HG02678 (cell line): ENCODE results near the gene PTCD2.

Experiments
- ATAC-seq: cut with Tn5 transposase; IDR thresholded peaks from one replicate; pipeline ENCODE4 v1.9.1; 2021; ENCODE audit warnings: mild to moderate bottlenecking, moderate library complexity; ENCODE audit not compliant: unreplicated experiment

PTCD2 gene

DNA sequence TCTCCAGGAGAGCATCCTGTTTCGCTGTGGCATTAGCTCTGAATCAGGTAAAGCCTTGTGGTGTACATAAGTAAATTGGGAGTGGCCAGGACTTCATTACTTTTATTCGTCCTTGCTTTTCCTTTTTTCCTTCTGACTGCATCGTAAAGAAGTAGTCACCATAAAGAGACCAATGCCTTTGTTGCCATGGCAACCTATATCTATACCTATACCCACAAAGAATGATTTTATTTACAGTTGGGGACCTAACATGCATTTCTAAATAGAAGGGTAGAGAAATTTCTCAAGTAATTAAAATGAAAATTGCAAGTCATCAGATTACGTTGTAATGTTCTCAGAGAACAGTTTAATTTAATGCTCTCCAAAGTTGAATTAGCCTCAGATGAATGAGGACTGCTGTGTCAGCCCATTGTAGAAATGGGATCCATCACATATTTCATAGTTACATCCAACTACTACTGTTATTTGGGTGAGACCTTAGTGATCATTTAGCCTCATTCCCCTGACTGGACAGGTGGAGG lies 18.6 kb downstream of the PTCD2 start:
- ATAC-seq, result no peak

GRCh38 chr5:72346398-72346797 lies 26.2 kb downstream of the PTCD2 start:
- no peak for ATAC-seq

- ATAC-seq, result no peak
Observed at GRCh38 chr5:72347801-72348308, 27.7 kb downstream of the PTCD2 start.

DNA sequence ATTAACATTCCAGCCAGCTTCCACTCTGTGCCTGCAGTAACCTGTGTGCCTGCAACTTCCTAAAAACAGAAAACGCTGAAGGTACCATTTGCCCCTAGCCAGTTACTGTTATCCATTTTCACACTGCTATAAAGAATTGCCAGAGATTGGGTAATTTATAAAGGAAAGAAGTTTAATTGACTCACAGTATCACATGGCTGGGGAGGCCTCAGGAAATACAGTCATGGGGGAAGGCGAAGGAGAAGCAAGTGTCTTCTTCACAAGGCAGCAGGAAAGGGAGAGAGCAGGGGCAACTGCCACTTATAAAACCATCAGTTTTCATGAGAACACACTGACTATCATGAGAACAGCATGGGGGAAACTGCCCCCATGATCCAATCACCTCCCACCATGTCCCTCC lies 31.2 kb downstream of the PTCD2 start:
- ATAC-seq, result no peak

GRCh38 chr5:72352616-72353015 lies 32.4 kb downstream of the PTCD2 start:
- no peak for ATAC-seq

- ATAC-seq, result no peak
Observed at GRCh38 chr5:72353046-72353445, 32.9 kb downstream of the PTCD2 start.

DNA sequence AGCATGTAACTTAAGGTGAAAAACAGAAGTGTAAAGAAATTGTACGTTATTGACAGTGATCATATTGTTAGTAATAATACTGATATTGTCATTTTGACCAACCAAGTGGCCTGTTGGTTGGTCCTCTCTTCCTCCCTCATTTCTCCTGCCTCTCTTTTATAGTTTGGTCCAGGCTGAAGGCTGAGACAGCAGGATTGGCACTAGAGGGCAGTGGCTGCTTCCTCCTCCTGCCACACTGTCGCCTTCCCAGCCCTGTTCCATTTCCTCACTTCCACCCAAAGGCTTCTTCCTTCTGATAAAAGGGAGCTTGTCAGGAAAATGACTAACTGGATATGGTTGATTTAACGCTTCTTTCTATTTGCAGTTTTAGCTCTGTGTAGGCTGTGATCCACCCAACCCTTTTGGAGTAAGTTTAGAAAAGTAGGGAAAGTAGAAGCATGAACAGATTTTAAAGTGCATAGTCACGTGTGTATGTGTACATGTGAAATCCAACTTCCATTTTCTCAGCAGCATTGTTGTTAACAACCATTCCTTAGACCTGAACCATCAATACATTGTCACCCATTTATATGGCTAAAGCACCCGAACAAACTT lies 35.6 kb downstream of the PTCD2 start:
- ATAC-seq, result no peak

DNA sequence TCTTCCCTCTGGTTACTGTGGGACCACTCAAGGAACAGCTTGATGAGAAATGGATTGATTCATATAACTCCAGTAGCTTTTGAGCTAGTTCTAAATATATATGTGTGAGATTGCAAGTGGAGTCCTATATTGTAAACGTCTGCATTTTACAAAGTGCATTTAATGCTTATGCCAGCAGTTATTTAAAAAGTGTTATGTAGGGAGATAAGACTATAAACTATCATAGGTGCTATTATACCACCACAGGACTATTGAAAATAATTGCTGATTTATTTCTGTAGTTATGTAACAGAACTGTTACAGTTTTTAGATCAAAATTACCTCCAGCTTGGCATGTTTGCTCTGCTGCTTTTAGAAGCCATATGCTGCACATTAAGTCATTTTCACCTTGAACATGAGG lies 36.2 kb downstream of the PTCD2 start:
- ATAC-seq, result no peak

DNA sequence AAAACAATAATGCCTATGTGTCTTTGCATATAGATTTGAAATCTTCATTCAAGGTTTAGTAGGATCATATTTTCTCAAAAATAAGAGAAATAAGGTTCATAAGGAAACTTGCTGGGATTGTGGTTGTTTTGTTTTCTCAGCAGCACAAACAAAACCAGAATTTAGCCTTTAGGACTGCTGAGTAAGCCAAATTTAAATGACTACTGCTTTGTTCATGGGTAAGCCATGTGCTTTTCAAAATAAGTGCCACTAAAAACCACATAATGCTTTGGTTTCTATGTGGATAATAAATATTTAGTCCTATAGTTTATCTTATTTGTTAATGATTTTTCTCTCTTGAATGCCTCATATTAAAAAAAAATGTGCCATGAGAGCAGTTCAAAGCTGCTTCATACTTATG lies 38.8 kb downstream of the PTCD2 start:
- no peak for ATAC-seq

- ATAC-seq, result no peak
Observed at GRCh38 chr5:72359886-72360285, 39.7 kb downstream of the PTCD2 start.

GRCh38 chr5:72363166-72363802 lies 43.1 kb downstream of the PTCD2 start:
- no peak for ATAC-seq

GRCh38 chr5:72364171-72364570 lies 44.0 kb downstream of the PTCD2 start:
- no peak for ATAC-seq

DNA sequence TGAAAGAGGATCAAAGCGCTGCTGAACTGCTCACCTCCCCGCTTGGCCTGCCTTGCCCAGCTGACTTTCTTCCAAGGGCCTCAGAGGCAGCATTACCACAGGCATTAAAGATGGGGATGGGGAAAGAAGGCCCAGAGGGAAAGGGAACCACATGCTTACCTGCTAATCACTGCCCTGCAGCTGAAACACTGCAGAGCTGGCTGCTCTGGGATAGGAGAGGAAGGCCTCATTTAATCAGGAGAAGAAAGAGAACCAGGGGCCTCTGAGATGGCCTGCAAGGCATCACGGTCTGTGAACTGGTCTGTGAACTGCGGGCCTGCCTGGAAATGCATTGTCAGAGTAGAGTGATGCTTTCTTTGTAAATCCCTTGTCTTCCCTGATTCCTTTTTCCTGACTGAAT lies 44.8 kb downstream of the PTCD2 start:
- ATAC-seq, result no peak

DNA sequence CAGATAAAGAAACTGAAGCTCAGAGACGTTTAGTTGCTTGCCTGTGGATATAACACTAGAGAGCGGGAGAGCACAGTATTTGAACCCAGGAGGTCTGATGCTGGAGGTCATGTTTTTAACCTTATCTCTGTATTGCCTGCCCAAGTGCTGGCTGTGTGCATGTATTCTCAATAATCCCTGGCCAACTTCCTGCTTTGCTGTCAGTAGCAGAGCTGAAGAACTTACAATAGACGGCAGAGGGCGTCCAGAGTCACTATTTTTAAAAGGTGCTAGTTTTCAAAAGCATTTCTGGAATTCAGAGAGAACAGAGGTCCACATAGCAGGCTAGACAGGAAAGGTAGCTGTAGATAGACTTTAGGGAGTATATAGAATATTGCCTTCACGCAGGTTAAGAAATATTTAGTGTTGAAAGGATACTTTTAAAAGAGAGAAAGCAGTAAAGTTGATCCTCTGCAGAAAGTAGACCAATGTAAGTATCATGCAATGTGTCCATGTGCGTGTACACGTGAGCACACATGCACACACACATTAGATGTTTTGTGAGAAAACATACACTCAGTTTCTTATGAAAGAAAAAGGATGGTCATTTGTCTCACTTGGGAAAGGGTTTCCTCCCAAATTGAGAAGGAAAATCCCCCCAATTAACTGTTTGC lies 46.3 kb downstream of the PTCD2 start:
- peak; percentile 83 for ATAC-seq

- no peak for ATAC-seq
Observed at GRCh38 chr5:72368271-72368670, 48.1 kb downstream of the PTCD2 start.

GRCh38 chr5:72369301-72369700 lies 49.1 kb downstream of the PTCD2 start:
- no peak for ATAC-seq

- no peak for ATAC-seq
Observed at GRCh38 chr5:72369711-72370110, 49.5 kb downstream of the PTCD2 start.

DNA sequence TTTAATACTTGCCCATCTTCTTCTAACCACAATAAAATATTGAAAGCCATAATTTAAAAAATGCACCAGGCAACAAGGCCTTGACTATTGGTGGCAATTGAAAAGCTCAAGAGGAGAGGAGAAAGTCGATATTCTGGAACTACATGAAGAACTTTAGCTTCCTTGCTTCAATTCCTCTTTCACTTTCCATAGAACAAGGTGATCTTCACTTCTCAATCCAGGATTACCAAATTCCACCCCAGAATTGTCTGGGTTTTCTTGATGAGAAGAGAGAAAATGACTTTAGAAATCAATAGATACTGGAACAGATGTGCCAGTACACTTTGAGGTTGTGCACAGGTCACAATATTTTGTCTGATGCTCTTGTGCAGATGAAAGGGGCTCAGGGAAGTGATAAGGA lies 52.2 kb downstream of the PTCD2 start:
- ATAC-seq, result no peak

DNA sequence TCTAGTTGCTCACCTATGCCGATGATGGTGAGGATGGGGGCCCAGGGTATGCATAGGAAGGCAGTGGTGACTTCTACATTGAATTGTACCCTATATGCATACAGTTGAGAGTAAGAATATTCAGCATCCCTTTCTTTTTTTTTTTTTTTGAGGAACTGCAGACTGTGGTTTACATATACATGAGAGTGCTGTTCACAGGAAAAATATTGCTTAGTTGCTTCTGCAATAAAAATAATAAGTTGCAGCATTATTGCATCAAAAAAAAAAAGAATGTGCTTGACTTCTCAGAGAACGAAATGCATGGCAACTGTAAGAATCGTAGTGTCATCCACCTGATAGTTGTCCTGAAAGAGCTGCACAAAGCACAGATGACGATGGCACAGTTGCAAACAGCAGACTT lies 52.8 kb downstream of the PTCD2 start:
- ATAC-seq, result no peak

DNA sequence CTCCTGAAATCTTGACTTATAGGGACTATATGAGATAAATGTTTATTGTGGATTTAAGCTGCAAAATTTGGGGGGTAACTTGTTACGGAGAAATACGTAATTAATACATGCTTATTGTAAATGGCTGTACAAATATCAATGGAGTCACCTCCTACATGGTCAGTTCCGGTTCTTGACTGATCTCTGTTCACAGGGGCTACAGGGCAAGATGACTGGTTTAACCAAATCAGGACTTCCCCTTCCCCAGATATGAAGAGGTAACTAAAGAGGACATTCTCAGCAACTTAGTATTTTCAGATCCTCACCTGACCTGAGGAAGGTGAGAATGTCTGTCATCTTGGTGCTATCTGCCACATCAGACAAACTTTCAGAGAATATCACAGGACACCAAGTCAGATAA lies 54.7 kb downstream of the PTCD2 start:
- ATAC-seq, result no peak

GRCh38 chr5:72376381-72376780 lies 56.2 kb downstream of the PTCD2 start:
- no peak for ATAC-seq
